ENCODE data around the gene LRIT2.

LRIT2 gene

DNA sequence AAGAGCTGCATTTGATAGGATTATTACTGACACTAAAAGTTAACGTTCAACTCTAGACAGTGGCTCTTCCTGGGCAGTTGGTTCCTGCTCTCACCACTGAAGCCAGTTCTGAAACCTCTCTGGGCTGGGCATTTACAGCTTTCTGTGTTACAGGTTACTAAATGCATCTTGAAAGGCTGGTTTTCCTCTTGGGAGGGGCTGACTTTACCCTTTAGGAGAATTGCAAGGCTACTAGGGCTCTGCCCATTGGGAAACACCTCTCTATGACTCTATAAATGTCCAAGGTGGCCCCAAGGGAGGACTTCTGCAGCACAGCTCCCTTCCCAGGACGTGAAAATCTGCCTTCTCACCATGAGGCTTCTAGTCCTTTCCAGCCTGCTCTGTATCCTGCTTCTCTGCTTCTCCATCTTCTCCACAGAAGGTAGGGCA is 51.8 kb downstream of the LRIT2 start, which contains the start of gene GPR15LG (continued):
- TF ChIP-seq ZNF621 (tag by site-specific recombination; IDR thresholded peaks at IDR 0.05) (no peak), MYNN (tag by site-specific recombination; IDR thresholded peaks at IDR 0.05; ENCODE audit: borderline replicate concordance) (no peak), ZFHX2 (tag by site-specific recombination; conservative IDR thresholded peaks at IDR 0.05) (no peak), SETDB1 (IDR thresholded peaks at IDR 0.05; ENCODE audit: insufficient read length, low read length) (no peak), MZF1 (tag by site-specific recombination; IDR thresholded peaks at IDR 0.05; ENCODE audit: borderline replicate concordance) (no peak), ZNF112 (tag by site-specific recombination; IDR thresholded peaks at IDR 0.05) (no peak), ZXDB (tag by site-specific recombination; IDR thresholded peaks at IDR 0.05) (no peak), ZNF19 (tag by site-specific recombination; IDR thresholded peaks at IDR 0.05; ENCODE audit: low read depth) (no peak), ZFP3 (tag by site-specific recombination; IDR thresholded peaks at IDR 0.05; ENCODE audit: low read depth) (no peak), SALL2 (tag by site-specific recombination; IDR thresholded peaks at IDR 0.05; ENCODE audit: borderline replicate concordance) (no peak), ZNF571 (tag by site-specific recombination; IDR thresholded peaks at IDR 0.05) (no peak)
- TF ChIP-seq, protein P1, sequence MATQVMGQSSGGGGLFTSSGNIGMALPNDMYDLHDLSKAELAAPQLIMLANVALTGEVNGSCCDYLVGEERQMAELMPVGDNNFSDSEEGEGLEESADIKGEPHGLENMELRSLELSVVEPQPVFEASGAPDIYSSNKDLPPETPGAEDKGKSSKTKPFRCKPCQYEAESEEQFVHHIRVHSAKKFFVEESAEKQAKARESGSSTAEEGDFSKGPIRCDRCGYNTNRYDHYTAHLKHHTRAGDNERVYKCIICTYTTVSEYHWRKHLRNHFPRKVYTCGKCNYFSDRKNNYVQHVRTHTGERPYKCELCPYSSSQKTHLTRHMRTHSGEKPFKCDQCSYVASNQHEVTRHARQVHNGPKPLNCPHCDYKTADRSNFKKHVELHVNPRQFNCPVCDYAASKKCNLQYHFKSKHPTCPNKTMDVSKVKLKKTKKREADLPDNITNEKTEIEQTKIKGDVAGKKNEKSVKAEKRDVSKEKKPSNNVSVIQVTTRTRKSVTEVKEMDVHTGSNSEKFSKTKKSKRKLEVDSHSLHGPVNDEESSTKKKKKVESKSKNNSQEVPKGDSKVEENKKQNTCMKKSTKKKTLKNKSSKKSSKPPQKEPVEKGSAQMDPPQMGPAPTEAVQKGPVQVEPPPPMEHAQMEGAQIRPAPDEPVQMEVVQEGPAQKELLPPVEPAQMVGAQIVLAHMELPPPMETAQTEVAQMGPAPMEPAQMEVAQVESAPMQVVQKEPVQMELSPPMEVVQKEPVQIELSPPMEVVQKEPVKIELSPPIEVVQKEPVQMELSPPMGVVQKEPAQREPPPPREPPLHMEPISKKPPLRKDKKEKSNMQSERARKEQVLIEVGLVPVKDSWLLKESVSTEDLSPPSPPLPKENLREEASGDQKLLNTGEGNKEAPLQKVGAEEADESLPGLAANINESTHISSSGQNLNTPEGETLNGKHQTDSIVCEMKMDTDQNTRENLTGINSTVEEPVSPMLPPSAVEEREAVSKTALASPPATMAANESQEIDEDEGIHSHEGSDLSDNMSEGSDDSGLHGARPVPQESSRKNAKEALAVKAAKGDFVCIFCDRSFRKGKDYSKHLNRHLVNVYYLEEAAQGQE (tag by site-specific recombination; IDR thresholded peaks at IDR 0.05) = no peak
- TF ChIP-seq, protein P2, sequence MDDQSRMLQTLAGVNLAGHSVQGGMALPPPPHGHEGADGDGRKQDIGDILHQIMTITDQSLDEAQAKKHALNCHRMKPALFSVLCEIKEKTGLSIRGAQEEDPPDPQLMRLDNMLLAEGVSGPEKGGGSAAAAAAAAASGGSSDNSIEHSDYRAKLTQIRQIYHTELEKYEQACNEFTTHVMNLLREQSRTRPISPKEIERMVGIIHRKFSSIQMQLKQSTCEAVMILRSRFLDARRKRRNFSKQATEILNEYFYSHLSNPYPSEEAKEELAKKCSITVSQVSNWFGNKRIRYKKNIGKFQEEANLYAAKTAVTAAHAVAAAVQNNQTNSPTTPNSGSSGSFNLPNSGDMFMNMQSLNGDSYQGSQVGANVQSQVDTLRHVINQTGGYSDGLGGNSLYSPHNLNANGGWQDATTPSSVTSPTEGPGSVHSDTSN (CRISPR knock-in tag; IDR thresholded peaks at IDR 0.05) = no peak
- TF ChIP-seq, protein P3, sequence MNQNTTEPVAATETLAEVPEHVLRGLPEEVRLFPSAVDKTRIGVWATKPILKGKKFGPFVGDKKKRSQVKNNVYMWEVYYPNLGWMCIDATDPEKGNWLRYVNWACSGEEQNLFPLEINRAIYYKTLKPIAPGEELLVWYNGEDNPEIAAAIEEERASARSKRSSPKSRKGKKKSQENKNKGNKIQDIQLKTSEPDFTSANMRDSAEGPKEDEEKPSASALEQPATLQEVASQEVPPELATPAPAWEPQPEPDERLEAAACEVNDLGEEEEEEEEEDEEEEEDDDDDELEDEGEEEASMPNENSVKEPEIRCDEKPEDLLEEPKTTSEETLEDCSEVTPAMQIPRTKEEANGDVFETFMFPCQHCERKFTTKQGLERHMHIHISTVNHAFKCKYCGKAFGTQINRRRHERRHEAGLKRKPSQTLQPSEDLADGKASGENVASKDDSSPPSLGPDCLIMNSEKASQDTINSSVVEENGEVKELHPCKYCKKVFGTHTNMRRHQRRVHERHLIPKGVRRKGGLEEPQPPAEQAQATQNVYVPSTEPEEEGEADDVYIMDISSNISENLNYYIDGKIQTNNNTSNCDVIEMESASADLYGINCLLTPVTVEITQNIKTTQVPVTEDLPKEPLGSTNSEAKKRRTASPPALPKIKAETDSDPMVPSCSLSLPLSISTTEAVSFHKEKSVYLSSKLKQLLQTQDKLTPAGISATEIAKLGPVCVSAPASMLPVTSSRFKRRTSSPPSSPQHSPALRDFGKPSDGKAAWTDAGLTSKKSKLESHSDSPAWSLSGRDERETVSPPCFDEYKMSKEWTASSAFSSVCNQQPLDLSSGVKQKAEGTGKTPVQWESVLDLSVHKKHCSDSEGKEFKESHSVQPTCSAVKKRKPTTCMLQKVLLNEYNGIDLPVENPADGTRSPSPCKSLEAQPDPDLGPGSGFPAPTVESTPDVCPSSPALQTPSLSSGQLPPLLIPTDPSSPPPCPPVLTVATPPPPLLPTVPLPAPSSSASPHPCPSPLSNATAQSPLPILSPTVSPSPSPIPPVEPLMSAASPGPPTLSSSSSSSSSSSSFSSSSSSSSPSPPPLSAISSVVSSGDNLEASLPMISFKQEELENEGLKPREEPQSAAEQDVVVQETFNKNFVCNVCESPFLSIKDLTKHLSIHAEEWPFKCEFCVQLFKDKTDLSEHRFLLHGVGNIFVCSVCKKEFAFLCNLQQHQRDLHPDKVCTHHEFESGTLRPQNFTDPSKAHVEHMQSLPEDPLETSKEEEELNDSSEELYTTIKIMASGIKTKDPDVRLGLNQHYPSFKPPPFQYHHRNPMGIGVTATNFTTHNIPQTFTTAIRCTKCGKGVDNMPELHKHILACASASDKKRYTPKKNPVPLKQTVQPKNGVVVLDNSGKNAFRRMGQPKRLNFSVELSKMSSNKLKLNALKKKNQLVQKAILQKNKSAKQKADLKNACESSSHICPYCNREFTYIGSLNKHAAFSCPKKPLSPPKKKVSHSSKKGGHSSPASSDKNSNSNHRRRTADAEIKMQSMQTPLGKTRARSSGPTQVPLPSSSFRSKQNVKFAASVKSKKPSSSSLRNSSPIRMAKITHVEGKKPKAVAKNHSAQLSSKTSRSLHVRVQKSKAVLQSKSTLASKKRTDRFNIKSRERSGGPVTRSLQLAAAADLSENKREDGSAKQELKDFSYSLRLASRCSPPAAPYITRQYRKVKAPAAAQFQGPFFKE (tag by site-specific recombination; IDR thresholded peaks at IDR 0.05; ENCODE audit: borderline replicate concordance) = no peak

DNA sequence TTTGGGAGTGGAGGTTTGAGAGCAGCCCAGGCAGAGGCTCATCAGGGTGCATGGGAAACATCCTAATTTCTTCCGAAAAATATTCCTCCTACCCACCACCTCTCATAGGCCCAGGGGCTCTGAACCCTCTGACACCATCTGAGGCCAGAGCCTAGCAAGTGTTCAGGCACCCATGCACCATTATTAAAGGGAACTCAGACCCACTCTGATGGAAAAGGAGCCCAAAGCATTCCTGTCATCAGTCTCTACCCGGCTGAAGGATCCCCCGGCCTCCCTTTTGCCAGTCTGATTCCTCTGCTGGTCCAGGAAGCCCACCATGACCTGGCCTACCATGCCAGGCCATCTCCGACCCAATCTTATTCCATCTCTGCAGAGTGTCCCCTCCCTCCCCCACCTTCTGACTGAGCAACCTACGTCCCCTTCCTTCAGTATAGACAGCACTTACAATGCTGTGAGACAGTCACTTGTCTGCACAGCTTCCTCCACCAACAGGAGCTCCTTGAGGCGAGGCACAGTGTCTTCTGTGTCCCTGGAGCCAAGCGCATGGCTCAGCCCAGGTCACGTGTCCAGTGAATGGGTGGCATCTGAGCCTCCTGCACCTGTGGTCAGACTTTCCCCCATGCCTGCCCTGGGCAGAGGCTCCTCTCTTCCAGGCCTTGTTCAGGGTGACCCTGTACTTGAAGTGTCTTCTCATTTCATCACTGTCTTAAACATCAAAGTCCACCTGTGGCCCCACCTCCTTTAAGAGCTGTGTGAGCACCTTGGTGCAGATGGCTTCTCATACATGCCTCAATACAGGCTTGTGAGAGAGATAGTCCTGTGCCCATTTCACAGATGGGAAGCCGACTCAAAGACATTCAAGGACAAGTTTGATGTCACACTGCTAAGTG is 52.6 kb downstream of the LRIT2 start:
- Histone ChIP-seq H3K36me3 (ENCODE audit: control insufficient read depth in 2 of 2, insufficient read depth in 1 of 2, low read length in 2 of 2) (no peaks in the 10 kb centered on the region), H3K9me3 (ENCODE audit: control insufficient read depth, insufficient read depth, low read depth, low read length) (no peaks in the 10 kb centered on the region), H3K4me1 (ENCODE audit: control insufficient read depth, insufficient read depth, low read length) (no peaks in the 10 kb centered on the region), H3K4me3 (ENCODE audit: low read depth, low read length) (no peak overlapping the region), H3K27ac (ENCODE audit: extremely low read depth, low read depth, low read length) (no peak overlapping the region)
- ChIA-PET CTCF (no interaction called here), POLR2A (no interaction called here)
- no peak for TF ChIP-seq ZNF133 (tag by site-specific recombination; IDR thresholded peaks at IDR 0.05)
- TF ChIP-seq ZNF248 (tag by site-specific recombination; IDR thresholded peaks at IDR 0.05) = no peak
- TF ChIP-seq ZNF274 (IDR thresholded peaks at IDR 0.05; ENCODE audit: low read length) = no peak
- no peak for TF ChIP-seq ZNF274 (tag by site-specific recombination; IDR thresholded peaks at IDR 0.05; ENCODE audit: borderline replicate concordance)
- no peak for TF ChIP-seq ZNF600 (tag by site-specific recombination; IDR thresholded peaks at IDR 0.05)
- no peak for TF ChIP-seq ZNF184 (tag by site-specific recombination; IDR thresholded peaks at IDR 0.05)
- TF ChIP-seq, protein P4, sequence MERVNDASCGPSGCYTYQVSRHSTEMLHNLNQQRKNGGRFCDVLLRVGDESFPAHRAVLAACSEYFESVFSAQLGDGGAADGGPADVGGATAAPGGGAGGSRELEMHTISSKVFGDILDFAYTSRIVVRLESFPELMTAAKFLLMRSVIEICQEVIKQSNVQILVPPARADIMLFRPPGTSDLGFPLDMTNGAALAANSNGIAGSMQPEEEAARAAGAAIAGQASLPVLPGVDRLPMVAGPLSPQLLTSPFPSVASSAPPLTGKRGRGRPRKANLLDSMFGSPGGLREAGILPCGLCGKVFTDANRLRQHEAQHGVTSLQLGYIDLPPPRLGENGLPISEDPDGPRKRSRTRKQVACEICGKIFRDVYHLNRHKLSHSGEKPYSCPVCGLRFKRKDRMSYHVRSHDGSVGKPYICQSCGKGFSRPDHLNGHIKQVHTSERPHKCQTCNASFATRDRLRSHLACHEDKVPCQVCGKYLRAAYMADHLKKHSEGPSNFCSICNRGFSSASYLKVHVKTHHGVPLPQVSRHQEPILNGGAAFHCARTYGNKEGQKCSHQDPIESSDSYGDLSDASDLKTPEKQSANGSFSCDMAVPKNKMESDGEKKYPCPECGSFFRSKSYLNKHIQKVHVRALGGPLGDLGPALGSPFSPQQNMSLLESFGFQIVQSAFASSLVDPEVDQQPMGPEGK (tag by site-specific recombination; IDR thresholded peaks at IDR 0.05) = no peak
- no peak for TF ChIP-seq ZBTB8A (tag by site-specific recombination; IDR thresholded peaks at IDR 0.05)
- no peak for TF ChIP-seq ZBTB48 (tag by site-specific recombination; IDR thresholded peaks at IDR 0.05)
- no peak for TF ChIP-seq ZNF202 (tag by site-specific recombination; IDR thresholded peaks at IDR 0.05; ENCODE audit: borderline replicate concordance)
